HG03565 (cell line): Measurements from ENCODE around the gene C16orf54.
"Not testable (repeated sequence)": the region's sequence is repeated elsewhere in the genome, so short reads cannot be mapped to it uniquely, and the experiment has no call there.

Experiments
- ATAC-seq: cut with Tn5 transposase; IDR thresholded peaks from one replicate; pipeline ENCODE4 v1.9.1; 2021; ENCODE audit warnings: mild to moderate bottlenecking, moderate library complexity; ENCODE audit not compliant: unreplicated experiment

The C16orf54 gene

GRCh38 chr16:29710227-29711219, 35.3 kb downstream of the C16orf54 start:
- ATAC-seq, result no peak

- ATAC-seq, result not testable (repeated sequence)
These were observed 36.1 kb downstream of the C16orf54 start for GRCh38 chr16:29709657-29710056.

GRCh38 chr16:29708917-29709600, 36.7 kb downstream of the C16orf54 start:
- ATAC-seq, result no peak

DNA sequence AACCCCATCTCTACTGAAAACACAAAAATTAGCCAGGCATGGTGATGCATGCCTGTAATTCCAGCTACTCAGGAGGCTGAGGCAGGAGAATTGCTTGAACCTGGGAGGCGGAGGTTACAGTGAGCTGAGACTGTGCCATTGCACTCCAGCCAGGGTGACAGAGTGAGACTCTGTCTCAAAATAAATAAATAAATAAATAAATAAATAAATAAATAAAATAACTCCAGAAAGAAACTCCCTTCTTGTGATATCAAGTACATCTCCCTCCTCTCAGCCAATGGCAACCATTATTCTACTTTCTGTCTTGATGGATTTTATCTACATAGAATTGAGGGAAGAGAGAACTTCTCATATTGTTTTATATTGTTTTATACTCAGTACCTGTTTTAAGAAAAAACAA, 38.6 kb downstream of the C16orf54 start:
- not testable (repeated sequence) for ATAC-seq

DNA sequence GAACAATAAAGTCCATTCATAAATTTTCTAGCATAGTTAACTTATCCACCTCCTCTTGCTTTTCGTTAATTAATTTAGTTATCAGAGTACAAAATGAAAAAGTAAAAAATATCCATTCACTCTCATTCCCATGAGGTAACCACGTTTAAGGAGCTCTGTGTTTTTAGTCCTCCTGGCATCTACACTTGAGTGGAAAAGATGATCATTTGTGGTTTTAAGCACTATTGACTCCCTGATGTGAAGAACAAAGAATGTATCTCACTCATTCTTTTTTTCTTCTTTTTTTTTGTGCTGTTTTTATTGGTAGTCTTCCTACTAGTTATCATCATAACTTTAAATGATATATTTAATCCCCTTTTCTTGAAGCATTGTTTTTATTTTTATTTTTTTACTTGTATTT, 40.8 kb downstream of the C16orf54 start:
- no peak for ATAC-seq

DNA sequence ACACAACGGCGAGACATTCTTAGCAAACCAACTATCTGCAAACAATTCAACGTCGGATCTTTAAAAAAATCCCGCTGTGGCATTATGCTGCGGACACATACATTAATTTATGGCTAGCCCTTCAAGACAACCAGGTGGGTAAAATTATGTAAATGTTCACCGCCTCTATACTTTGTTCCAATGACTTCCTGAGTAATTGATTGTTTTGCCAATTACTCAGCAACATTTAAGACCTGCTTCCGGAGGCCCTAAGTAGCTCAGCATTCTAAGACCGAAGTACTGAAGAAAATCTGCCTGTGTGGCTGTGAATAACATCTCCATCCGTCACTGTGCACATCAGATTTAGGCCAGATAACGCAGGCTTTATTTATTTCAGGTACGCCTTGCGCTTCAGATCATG, 43.5 kb downstream of the C16orf54 start:
- no peak for ATAC-seq

DNA sequence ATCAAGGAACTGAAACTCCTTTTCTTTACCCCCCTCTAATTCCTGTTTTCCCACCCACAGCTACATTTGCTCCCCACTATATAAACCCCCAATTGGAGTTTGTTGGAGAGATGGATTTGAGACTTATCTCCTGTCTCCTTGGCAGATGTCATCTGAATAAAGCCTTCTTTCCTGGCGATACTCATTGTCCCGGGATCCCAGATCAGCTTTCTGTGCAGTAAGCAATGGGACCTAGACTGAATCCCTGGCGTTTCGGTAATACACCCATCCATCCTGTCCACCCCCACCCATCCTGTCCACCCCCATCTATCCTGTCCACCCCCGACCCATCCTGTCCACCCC, 44.6 kb downstream of the C16orf54 start:
- ATAC-seq, result no peak

DNA sequence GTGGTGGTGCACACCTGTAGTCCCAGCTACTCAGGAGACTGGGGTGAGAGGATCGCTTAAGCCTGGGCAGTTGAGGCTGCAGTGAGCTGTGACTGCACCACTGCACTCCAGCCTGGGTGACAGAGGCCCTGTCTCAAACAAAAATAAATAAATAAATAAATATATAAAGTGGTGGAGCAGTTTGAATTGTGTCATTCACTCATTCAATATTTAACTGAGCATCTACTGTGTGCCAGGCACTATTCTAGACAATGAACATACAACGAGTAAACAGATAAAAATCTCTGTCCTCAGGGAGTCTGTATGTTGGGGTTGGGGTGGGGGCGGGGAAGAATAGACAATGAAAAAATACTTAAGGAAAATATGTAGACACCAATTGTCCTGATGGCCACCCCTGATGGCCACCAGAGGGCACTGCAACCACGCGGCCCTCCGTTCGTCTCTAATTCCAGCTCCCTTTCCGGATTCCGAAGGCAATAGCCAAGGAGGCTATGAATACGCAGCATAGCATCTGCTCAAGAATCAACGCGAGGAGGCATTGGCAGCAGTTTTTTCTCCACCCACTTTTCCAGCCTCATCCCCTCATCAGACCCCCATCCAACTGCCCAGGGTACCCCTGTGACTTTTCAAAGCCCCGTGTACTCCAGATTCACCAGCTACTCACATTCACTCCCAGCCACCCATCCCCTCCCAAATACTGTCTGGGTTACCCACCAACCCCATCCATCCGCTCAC, 45.4 kb downstream of the C16orf54 start:
- no peak for ATAC-seq

DNA sequence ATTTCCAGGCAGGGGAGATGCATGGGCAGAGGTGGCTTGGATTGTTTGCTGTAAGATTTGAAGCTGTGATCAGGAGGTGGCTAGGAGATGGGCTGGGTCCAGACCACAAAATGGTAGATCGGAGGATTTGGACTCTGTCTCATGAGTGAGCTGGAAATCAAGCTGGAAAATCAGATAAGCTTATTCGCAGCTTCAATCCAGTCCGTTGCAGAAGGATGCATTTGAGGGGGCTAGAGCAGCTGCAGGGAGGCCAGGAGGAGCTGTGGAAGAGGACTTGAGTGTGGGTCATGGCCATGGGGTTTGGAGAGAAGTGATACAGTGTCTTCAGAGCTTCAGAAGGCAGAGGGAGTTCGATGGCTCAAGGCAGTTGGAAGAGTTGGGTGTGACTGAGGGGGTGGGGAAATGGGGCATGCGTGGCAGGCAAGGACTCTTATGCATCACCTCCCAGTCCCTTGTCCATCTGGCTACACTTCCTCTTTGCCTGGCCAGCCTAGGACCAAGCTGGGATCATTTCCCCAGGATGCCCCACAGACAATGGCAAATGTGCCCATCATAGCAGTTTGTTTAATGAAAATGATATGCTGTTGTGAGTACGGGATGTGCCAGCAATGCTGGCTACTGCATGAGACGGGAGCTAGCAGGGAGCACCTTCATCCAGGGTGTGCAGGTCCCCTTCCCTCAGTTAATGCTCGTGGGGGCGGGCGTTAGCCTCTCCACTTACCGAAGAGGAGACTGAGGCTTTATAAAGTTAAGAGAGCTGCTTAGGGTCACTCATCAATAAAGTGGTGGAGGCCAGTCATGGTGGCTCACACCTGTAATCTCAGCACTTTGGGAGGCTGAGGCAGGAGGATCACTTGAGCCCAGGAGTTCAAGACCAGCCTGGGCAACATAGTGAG, 46.2 kb downstream of the C16orf54 start:
- ATAC-seq, result no peak

GRCh38 chr16:29698484-29699323, 47.1 kb downstream of the C16orf54 start:
- no peak for ATAC-seq

DNA sequence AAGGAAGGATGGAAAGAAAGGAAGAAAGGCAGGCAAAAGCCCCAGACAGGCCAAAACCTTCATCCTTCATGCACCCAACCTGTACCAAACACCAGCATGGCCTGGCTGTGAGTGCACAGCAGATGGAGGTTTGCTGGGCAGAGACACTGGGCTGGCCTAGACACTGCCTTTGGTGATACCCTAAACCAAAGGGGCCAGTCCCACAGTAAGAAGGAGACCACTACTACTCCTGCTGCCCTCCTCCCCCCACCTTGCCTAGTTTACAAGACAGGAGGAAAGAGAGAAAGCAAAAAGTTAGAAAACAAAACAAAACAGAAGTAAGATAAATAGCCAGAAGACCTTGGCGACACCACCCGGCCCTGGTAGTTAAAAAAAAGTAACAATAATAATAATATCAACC, 47.7 kb downstream of the C16orf54 start:
- ATAC-seq, result no peak

DNA sequence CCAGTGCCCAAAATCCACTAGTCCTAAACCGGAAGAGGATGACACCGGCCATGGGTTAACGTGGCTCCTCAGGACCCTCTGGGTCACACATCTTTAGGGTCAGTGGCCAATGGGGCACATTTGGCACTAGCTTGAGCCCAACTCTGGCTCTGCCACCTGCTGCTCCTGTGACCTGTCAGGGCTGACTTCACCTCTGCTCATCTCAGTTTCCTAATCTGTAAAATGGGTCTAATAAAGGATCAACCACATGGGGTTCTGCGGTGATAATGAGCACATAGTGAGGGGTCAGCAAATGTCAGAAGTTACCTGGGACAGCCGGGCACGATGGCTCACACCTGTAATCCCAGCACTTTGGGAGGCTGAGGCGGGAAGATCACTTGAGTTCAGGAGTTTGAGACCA, 48.4 kb downstream of the C16orf54 start:
- ATAC-seq, result no peak

DNA sequence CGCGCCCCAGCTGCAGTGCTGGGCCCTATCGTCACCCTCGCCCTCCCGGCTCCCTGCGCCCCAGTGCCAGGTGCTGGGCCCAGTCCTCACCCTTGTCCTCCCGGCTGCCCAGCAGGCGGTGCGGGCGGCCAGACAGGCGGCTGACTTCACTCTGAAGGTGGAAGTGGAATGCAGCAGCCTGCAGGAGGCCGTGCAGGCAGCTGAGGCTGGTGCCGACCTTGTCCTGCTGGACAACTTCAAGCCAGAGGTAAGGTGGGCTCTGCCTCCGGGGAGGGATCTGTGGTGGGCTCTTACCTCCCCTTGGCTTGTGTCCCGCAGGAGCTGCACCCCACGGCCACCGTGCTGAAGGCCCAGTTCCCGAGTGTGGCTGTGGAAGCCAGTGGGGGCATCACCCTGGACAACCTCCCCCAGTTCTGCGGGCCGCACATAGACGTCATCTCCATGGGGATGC, 48.9 kb downstream of the C16orf54 start:
- no peak for ATAC-seq

DNA sequence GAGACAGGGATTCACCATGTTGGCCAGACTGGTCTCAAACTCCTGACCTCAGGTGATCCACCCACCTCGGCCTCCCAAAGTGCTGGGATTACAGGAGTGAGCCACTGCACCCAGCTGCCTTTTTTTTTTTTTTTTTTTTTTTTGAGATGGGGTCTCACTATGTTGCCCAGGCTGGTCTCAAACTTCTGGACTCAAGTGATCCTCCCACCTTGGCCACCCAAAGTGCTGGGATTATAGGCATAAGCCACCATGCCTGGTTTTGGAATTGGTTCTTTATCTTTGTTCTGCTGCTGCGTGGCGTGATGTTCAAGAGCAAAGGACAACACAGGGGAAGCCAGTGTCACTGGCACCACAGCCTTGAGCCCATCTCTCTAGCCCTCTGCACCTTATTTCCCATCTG, 50.1 kb downstream of the C16orf54 start:
- not testable (repeated sequence) for ATAC-seq

DNA sequence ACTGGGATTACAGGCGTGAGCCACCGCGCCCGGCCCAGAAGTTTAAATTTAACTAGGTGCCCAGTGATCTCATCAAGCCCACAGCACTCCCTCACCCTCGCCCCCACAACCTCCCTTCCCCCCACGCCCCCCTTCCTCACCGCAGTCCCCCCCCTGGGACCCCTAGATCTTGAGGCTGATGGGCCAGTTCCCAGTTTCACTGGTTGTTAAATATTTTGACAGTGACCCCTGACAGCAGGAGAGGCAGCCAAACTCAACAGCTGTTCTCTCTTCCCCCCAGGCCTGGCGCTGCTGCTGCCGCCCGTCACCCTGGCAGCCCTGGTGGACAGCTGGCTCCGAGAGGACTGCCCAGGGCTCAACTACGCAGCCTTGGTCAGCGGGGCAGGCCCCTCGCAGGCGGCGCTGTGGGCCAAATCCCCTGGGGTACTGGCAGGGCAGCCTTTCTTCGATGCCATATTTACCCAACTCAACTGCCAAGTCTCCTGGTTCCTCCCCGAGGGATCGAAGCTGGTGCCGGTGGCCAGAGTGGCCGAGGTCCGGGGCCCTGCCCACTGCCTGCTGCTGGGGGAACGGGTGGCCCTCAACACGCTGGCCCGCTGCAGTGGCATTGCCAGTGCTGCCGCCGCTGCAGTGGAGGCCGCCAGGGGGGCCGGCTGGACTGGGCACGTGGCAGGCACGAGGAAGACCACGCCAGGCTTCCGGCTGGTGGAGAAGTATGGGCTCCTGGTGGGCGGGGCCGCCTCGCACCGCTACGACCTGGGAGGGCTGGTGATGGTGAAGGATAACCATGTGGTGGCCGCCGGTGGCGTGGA, 51.2 kb downstream of the C16orf54 start:
- ATAC-seq, result no peak

DNA sequence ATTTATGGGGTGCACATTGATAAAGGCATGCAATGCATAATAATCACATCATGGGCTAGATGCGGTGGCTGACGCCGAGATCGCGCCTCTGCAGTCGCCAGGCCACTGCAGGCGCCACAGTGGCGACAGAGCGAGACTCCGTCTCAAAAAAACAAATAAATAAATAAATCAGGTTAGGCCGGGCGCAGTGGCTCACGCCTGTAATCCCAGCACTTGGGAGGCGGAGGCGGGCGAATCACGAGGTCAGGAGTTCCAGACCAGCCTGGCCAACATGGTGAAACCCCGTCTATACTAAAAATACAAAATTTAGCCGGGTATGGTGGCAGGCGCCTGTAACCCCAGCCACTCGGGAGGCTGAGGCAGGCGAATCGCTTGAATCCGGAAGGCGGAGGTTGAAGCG, 53.2 kb downstream of the C16orf54 start:
- not testable (repeated sequence) for ATAC-seq
